ENCODE measurements around the gene SNX20. TPM values are rescaled to one million over a fixed set of nuclear protein-coding genes. Genes with fewer than 3 reads are reported as not detected.
A peak's percentile ranks its signal among the peaks of the same experiment; 100 is the strongest.

The SNX20 gene
- total RNA-seq, 1 donor from 2014 or later: not detected

GRCh38 chr16:50651835-50652438, 29.2 kb downstream of the SNX20 start:
- DNase-seq (ENCODE audit: low read depth): no peak
- no peak overlapping the region for H3K4me3 ChIP-seq (ENCODE audit: low read depth, low read length)
- TF ChIP-seq CTCF (conservative IDR thresholded peaks at IDR 0.05; ENCODE audit: low read depth, low read length): no peak

DNA sequence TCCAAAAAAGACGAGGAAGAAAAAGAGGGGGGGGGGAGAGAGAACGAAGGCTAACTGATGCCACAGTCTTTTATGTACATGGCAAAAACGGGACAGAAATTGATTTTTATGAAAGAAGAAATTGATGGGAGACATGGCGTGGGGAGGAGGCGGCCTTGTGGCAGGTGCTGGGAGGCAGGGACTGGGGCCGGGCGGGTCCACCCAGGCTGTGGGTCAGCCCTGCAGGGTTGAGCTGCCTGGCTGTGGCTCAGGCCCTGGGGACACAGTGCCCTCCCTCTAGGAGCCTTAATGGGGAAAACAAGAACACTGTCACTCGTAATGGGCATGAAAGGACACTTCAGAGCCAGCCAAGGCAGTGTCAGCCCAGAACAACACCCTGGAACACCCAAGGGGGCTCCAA, 34.8 kb downstream of the SNX20 start:
- no peak for DNase-seq (ENCODE audit: low read depth)
- H3K4me3 ChIP-seq (ENCODE audit: low read depth, low read length): no peak overlapping the region
- TF ChIP-seq CTCF (conservative IDR thresholded peaks at IDR 0.05; ENCODE audit: low read depth, low read length): no peak

DNA sequence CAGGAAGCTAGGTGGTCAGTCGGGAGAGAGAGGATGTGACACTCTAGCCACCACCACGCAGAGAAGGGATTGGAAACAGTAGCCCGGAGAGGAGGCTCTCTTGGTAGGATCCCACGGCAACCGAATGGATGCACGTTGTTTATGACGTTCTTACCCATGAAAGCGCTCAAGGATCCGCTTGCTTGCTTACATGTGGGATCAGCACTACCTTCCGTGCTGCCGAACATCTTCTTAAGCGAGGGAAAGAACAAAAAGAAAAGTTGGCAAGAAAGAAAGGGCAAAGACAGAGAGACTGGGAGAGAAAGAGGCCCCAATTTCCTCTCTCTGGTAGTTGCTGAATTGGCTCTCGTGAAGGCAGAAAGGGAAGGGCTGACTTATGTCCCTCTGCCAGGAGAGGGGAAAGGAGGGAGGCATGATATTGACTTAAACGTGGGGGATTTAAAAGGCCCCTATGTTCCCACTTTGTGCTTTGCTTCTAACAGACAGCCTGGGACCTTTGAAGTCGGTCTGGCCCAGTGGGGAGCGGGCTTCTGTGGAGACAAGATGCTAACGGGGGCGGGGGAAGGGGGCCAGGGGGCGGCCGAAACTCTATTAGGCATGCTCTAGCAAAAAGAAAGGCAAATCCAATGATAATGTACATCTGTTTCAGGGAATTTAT, 35.4 kb downstream of the SNX20 start:
- H3K4me3 ChIP-seq (ENCODE audit: low read depth, low read length): no peak overlapping the region
- DNase-seq (ENCODE audit: low read depth): no peak
- TF ChIP-seq CTCF (conservative IDR thresholded peaks at IDR 0.05; ENCODE audit: low read depth, low read length): no peak

DNA sequence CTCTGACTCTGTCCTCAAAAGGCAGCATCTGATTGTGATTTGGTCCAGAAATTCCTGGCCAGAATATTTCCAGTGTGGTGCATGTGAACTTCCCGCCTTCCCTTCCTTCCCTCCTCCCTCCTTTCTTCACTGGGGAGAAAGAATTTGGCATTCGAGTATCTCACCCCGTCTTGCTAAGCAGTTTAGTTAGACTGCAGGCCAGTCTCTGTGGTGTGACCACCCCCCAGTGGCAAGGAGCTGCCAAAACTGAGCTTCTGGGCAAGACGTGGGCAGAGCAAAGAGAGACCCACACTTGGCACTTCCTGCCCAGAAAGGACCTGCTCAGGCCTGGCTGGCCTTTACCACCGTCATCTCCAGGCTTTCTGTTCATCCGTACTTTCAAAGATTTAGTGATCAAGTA, 36.4 kb downstream of the SNX20 start:
- DNase-seq (ENCODE audit: low read depth): no peak
- no peak overlapping the region for H3K4me3 ChIP-seq (ENCODE audit: low read depth, low read length)
- peak; percentile 56 for TF ChIP-seq CTCF (conservative IDR thresholded peaks at IDR 0.05; ENCODE audit: low read depth, low read length)

- DNase-seq (ENCODE audit: low read depth): no peak
- H3K4me3 ChIP-seq (ENCODE audit: low read depth, low read length): no peak overlapping the region
- no peak for TF ChIP-seq CTCF (conservative IDR thresholded peaks at IDR 0.05; ENCODE audit: low read depth, low read length)
Observed at GRCh38 chr16:50644245-50644644, 36.9 kb downstream of the SNX20 start.

GRCh38 chr16:50643192-50643591, 37.9 kb downstream of the SNX20 start:
- no peak for TF ChIP-seq CTCF (conservative IDR thresholded peaks at IDR 0.05; ENCODE audit: low read depth, low read length)
- DNase-seq (ENCODE audit: low read depth): no peak

DNA sequence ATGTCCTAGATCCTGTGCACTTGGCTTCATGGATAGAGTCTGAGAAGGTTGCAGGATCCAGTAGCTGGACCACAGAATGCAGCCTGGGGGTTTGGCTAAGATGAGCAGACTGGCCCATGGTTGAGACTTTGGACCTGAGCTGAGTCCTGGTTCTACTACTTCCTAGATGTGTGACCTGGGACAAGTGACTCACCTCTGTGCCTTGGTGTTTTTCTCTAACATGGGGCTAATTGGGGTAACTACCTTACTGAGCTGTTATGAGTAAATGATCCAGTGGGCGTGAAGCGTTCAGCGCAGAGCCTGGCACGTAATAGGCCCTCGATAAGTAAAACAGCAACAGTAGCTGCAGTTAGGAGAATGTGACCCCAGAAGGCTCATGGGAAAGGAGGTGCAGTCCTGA, 38.8 kb downstream of the SNX20 start:
- no peak for DNase-seq (ENCODE audit: low read depth)
- no peak for TF ChIP-seq CTCF (conservative IDR thresholded peaks at IDR 0.05; ENCODE audit: low read depth, low read length)
- no peak overlapping the region for H3K4me3 ChIP-seq (ENCODE audit: low read depth, low read length)

More at GRCh38 chr16:50643192-50643591, 37.9 kb downstream of the SNX20 start:
- H3K4me3 ChIP-seq (ENCODE audit: low read depth, low read length): no peak overlapping the region
